ENCODE measurements around the gene PRMT9.
A peak's percentile ranks its signal among the peaks of the same experiment; 100 is the strongest.

The PRMT9 gene

DNA sequence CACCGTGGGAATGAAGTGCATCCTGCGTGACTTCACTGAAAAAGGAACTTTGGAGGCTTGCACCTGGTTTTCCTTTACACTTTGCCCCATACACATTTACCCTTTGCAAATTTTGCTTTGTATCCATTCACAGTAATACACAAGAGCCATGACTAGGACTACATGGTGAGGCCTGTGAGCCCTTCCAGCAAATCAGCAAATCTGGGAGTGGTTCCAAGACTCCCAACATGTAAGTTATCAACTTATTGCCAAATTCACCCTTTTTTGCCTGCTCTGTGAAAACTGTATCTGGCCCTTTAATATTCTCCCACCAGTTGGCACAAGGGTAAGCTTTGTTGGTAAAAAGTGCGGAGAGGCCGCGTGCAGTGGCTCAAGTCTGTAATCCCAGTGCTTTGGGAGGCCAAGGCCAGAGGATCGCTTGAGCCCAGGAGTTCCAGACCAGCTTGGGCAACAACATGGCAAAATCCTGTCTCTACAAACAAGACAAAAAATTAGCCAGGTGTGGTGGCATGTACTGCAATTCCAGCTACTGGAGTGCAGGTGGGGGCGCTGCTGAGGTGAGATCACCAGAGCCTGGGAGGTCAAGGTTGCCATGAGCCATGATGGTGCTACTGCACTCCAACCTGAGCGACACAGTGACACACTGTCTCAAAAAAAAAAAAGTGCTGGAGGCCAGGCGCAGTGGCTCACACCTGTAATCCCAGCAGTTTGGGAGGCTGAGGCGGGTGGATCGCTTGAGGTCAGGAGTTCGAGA, 5.0 kb downstream of the PRMT9 start:
- no peak for DNase-seq (ENCODE audit: low spot score)

DNA sequence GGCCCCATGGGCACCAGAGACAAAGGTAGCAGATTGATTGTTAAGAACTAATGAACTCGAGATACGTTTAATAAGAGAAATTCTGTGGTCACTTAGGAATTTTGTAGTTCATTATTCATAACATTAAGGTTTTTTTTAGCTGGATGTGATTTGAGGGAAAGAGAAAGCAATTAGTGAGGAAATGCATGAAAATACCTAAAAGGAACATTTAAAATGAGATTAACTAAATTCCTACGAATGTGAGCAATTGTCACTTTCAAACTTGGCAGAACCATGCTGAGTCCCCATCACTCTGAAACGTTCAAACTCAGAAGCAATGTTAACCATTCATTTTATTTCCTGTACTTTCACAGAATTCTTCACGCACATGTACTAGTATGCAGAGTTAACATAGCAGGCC, 5.9 kb downstream of the PRMT9 start:
- no peak for DNase-seq (ENCODE audit: low spot score)

DNA sequence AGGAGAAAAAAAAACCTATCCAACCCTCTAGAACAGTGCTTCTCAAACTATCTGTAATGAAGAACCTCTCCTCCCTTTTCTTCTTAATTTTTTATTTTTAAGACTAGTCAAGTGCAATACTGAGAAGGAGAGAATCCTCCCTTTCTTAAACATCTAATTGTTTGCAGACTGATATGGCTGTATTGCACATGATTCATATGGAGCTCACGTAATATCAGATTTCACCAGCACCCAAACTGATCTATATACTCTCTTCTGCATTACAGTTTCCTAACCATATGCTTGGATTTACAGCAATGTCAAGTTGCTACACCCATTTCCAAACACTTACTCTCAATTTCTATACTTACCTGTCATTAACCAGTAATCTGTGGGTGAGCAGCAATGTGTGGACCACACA, 9.5 kb downstream of the PRMT9 start:
- DNase-seq (ENCODE audit: low spot score): no peak

- DNase-seq (ENCODE audit: low spot score): no peak
Measured at GRCh38 chr4:147674073-147674472, 9.9 kb downstream of the PRMT9 start.

DNA sequence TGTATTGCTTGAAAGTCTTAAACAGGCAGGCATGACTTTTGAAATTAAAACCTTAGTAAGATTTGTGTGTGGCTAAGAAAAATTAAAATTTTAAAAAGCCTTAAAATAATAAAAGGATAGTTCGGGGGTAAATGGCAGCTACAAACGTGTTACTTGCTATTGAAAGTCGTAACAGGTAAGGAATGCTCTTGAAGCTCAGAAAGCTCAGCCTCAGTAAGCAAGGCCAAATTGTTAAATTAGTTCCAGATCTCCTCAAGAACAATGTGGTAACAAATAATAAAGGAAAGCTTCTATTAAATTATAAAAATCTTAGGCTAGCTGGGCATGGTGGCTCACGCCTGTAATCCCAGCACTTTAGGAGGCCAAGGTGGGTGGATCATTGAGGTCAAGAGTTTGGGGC, 25.5 kb downstream of the PRMT9 start:
- DNase-seq (ENCODE audit: low spot score): no peak

GRCh38 chr4:147655639-147656038, 28.3 kb downstream of the PRMT9 start:
- no peak for DNase-seq (ENCODE audit: low spot score)

GRCh38 chr4:147651563-147651962, 32.4 kb downstream of the PRMT9 start:
- DNase-seq (ENCODE audit: low spot score): no peak

DNA sequence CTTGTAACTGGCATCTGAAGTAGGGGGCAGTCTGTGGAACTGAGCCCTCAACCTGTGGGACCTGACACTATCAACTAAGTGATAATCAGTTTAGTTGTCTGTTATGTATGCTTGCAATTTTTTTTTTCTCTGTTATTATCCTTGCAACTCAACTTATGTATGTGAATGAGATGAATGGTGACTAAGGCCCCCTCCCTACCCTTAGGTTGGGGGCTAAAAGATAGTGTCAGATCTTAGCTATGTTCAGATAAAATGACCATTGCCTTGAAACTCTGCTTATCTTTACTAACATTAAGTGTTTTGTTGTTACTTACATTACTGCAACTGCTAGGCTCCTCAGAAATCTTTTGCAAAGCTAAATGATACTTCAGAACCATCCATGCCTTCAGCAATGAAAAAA, 35.3 kb downstream of the PRMT9 start:
- no peak for DNase-seq (ENCODE audit: low spot score)

DNA sequence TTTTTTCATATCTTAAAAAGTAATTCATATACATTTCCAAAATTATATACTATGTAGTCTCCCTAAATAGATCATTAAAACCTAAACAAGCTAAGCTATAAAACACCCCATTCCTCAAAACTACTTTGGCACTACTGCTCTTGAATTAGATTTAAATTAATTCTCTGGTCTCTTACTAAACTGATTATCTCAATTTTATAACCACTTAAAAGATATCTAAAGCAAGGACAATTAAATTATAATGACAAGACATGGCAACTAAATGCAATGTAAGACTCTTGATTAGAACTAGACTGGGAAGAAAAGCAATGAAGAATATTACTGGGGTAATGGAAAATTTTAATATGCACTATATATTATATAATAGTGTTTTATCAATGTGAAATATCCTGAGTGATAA, 38.9 kb downstream of the PRMT9 start:
- no peak for DNase-seq (ENCODE audit: low spot score)

DNA sequence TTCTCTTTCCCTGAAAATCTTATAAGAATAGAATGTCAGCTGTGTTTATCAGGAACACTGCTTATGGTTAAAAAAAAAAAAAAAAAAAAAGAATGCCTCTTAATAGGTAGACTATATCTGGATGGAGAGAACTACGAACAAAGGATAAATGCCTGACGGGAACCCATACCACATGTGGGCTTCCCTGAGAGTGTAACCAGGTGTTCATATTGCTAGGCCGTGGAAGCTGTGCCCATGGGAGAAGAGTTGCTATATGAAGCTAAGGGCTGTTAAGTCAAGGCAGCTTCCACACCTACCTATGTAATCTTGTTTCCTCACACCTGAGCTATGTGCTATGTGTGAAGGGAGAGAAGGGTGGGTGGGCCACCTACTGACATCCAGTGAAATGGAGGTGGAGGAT, 39.5 kb downstream of the PRMT9 start:
- DNase-seq (ENCODE audit: low spot score): no peak

DNA sequence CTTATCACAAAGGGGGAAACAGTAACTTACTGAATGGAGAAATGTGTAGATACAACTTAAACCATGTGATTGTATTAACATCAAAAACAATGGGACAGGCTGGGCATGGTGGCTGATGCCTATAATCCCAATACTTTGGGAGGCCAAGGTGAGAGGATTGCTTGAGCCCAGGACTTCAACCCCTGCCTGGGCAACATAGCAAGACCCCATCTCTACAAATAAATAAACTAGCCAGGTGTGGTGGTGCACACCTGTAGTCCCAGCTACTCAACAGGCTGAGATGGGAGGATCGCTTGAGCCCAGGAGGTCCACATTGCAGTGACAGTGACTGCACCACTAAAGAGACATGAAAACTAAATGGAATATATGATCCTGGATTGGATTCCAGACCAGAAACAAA, 40.3 kb downstream of the PRMT9 start:
- DNase-seq (ENCODE audit: low spot score): no peak

GRCh38 chr4:147640331-147640730, 43.6 kb downstream of the PRMT9 start:
- DNase-seq (ENCODE audit: low spot score): no peak

DNA sequence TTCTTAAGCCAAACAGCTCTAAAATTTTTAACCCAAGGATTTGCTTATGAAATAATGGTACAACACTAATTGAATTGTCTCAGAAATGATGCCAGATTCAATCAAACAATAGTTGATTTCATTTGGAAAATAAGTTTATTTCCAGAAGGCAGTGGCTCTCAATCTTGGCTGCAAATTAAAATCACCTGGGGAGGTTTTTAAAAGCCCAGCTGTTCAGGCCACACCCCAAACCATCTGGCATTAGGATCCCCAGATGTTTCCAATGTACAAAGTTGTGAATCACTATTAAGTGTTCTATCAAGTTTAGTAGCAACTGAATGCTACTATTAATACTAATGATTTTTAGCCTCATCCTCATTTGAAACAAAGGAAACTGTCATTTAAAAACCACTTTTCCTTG, 44.6 kb downstream of the PRMT9 start:
- DNase-seq (ENCODE audit: low spot score): peak; percentile 22

DNA sequence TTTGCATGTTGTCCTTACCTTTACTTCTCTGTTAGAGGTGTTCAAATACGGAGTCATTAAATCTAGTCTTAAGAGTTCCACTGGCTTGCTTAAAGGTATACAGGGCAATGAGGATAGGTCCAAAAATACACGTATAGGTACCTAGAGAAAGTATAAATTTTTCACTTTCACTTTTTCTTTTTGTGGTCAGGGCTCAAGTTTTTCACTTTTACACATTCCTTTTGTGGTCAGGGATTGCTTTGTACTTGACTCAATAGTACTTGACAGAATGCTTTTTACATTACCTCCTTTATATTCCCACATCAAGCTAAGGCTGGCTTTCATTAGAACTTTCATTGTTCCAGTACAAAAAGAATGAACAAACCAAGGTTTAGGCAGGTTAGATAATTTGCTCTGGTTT, 45.0 kb downstream of the PRMT9 start:
- DNase-seq (ENCODE audit: low spot score): no peak

DNA sequence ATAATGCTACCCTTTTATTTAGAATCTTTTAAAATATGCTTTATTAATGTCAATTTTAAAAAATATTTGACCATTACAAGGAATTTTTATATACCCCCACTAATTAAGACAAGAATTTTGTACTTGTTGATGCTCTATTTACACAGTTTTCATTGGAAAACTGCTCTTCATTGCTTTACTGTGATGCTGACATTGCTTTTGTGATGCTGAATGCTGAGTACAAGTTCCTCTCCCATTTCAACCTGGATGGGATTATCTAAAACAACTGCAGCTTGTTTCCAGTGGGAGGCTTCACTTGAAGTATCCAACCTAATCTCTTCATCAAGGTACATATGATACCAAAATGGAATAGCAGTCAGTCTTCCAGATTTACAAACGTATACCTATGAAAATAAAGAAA, 45.6 kb downstream of the PRMT9 start:
- no peak for DNase-seq (ENCODE audit: low spot score)

GRCh38 chr4:147635348-147635747, 48.6 kb downstream of the PRMT9 start:
- DNase-seq (ENCODE audit: low spot score): no peak

DNA sequence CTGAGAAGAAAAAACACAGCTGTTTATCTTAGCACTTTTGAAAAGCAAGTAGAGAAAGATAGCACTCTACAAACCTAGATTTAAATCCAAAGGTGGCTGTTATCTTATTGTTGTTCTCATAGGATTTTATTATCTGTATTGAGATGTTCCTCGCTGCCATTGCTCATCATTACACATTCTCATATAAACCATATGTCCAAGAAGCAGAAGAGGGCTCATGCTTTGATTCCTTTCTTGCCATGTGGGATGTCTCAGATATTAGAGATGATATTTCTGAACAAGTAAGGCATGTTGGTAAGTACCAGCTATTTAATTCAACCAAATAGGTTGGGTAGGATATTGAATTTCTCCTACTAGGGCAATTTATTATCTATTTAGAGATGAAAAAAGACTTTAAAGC, 50.3 kb downstream of the PRMT9 start:
- DNase-seq (ENCODE audit: low spot score): no peak

GRCh38 chr4:147633113-147633512, 50.9 kb downstream of the PRMT9 start:
- no peak for DNase-seq (ENCODE audit: low spot score)

DNA sequence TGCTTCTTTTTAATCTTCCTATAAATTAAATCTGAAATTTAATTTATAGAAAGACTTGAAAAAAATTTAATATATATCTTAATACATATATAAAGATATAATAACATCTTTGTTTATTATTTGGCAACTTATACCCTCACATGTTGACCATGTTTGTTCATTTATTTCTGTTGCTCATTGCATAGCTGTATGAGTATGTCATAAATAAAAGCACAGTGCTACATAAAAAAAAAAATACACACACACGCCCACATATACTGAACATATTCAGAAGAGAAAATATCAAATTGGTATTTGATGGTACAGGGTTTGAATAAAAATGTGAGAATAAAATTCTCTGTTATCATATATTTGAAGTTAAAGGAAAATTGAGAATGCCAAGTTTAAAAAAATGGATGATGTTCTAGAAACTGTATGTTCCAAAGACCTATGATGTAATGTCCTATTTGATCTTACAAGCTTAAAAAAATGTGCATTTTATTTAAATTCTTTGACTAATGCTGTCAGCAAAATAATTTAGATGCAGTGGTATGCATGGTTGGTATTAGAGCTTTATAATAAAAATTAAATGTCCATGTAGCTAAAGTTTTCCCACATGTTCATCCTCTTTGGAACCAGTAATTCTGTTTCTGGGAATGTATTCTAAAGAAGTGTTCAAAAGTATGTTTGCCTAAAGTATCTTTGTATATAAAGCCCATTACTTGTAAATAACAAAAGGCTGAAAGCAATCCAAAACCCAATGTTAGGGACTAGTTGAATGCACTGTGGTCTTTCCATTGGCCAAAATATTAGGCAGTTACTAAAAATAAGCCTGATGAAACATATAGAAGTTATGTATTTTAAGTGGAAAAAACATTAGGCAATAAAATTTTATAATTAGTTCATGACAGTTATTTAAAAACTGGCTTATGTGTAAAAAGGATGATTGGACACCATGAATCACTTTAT, 53.9 kb downstream of the PRMT9 start:
- no peak for DNase-seq (ENCODE audit: low spot score)

DNA sequence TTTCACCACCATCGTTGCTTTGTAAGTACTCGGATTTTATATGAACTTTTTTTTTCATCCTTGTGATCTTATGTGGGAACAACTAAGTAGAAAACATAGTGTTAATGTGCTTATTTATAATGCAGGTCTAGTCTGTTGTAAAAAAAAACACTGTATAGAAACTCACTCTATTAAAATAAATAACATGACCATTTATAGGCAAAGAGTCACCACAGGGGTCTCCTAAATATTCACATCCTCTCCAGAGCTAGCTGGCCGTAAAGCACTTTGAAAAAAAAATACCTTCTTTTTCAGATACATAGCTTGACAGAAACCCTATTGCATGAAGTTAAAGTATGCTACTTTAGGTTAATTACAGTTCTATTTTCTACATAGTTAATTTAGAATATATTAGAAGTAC, 55.5 kb downstream of the PRMT9 start:
- no peak for DNase-seq (ENCODE audit: low spot score)

DNA sequence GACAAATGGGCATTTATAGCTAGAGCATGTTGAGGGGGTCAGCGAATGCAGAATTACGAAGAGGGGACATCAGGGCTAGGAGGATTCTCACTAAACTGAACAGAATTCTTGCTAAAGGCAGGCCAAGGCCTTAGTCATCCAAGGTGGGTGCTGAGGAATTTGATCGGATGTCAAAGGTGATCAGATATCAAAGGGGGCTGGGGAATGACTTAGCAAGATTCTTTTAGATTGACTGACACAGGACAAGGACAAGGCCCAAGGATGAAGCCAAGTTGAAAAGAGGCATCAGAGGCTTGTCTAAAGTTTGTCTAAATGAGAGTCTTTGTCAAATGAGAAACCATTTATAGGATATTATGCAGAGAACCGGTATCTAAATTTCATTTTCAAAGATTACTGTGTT, 57.1 kb downstream of the PRMT9 start:
- DNase-seq (ENCODE audit: low spot score): no peak

GRCh38 chr4:147625733-147626132, 58.2 kb downstream of the PRMT9 start:
- DNase-seq (ENCODE audit: low spot score): no peak

- DNase-seq (ENCODE audit: low spot score): no peak
Measured at GRCh38 chr4:147620315-147620714, 63.6 kb downstream of the PRMT9 start.

Measured in GM03348 (cell line).